HG03064 (cell line): ENCODE results near the gene SPATA3.
"Not testable (repeated sequence)": the region's sequence is repeated elsewhere in the genome, so short reads cannot be mapped to it uniquely, and the experiment has no call there.

Source experiments
- ATAC-seq: cut with Tn5 transposase; IDR thresholded peaks from one replicate; pipeline ENCODE4 v1.9.1; 2021; ENCODE audit warnings: low read depth; ENCODE audit not compliant: unreplicated experiment

Gene SPATA3

GRCh38 chr2:230990131-230990898 is 5.6 kb upstream of the SPATA3 start:
- ATAC-seq: no peak

GRCh38 chr2:230990899-230991150 is 5.1 kb upstream of the SPATA3 start:
- no peak for ATAC-seq

GRCh38 chr2:230991598-230991997 is 4.3 kb upstream of the SPATA3 start:
- no peak for ATAC-seq

GRCh38 chr2:230996661-230997060 is 740 bp downstream of the SPATA3 start:
- no peak for ATAC-seq

GRCh38 chr2:230998882-230999281 is 3.0 kb downstream of the SPATA3 start:
- no peak for ATAC-seq

- no peak for ATAC-seq
Measured at GRCh38 chr2:230999477-230999876, 3.6 kb downstream of the SPATA3 start.

GRCh38 chr2:231000211-231000904 is 4.4 kb downstream of the SPATA3 start:
- ATAC-seq: no peak

- no peak for ATAC-seq
Measured at GRCh38 chr2:231001036-231001435, 5.1 kb downstream of the SPATA3 start.

- no peak for ATAC-seq
Measured at GRCh38 chr2:231001921-231002320, 6.0 kb downstream of the SPATA3 start.

GRCh38 chr2:231002641-231003040 is 6.7 kb downstream of the SPATA3 start:
- ATAC-seq: no peak

GRCh38 chr2:231003186-231003585 is 7.3 kb downstream of the SPATA3 start:
- no peak for ATAC-seq

GRCh38 chr2:231004930-231005329 is 9.0 kb downstream of the SPATA3 start:
- not testable (repeated sequence) for ATAC-seq

GRCh38 chr2:231007286-231008098 is 11.6 kb downstream of the SPATA3 start:
- ATAC-seq: no peak

GRCh38 chr2:231008131-231008530 is 12.2 kb downstream of the SPATA3 start:
- no peak for ATAC-seq

- no peak for ATAC-seq
Measured at GRCh38 chr2:231009236-231009919, 13.5 kb downstream of the SPATA3 start.

- no peak for ATAC-seq
Measured at GRCh38 chr2:231010201-231010730, 14.3 kb downstream of the SPATA3 start.

GRCh38 chr2:231011526-231011925 is 15.6 kb downstream of the SPATA3 start:
- no peak for ATAC-seq

GRCh38 chr2:231012463-231012862 is 16.5 kb downstream of the SPATA3 start:
- ATAC-seq: no peak

- ATAC-seq: no peak
Measured at GRCh38 chr2:231013820-231014219, 17.9 kb downstream of the SPATA3 start.

- no peak for ATAC-seq
Measured at GRCh38 chr2:231015478-231015877, 19.6 kb downstream of the SPATA3 start.

GRCh38 chr2:231015926-231016325 is 20.0 kb downstream of the SPATA3 start:
- no peak for ATAC-seq
